Measurements from ENCODE around the gene PLB1.
"Not testable (repeated sequence)": the region's sequence is repeated elsewhere in the genome, so short reads cannot be mapped to it uniquely, and the experiment has no call there.

The PLB1 gene

DNA sequence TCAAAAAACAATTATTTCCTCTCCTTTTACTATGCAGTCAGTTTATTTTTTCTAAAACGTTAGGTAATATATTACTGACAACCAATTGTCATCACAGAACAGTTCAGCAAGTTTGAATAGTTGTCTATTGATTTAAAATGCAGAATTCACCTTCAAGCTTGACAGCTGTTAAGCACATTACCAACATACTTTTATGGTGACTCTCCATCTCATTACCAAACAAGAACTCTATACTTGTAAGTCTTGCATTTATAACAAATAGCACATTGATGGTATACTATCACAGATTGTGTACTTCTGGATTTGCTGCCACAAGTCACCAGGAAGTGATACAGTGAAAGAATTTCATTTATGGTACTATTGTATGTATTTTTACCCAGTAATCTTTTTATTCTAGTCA is 156.4 kb downstream of the PLB1 start:
- no peak for DNase-seq

- no peak for DNase-seq
Observed at GRCh38 chr2:28653892-28654662, 158.2 kb downstream of the PLB1 start.

DNA sequence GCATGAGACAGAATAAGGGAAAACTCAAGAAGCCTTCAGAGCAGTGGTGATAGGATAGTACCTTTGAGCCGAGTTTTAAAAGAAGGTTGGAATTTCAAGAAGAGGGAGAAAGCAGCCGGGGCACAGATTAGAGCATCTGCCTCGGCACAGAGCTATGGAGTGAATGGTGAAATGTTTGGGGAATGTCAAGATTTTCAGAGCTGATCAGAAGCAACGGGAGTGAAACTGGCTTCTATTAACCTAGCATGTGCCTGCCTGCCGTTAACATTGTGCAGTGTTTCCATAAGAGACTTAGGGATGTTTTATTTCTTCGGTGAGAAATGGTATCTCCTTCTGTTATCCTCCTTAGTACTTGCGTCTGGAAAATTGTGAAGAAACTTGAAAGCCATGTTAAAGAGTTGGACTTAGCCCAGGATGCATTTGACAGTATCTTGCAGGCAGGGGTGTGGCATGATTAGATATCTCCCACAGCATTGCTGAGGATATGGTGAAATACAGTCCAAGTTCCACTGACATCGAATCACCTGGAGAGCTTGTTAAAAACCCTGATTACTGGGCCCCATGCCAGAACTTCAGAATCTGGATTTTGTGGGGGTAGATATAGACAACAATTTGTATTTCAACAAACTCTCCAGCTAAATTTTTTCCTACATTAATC is 158.9 kb downstream of the PLB1 start:
- no peak for DNase-seq

GRCh38 chr2:28656937-28657615 is 161.2 kb downstream of the PLB1 start:
- no peak for DNase-seq

GRCh38 chr2:28658369-28658768 is 162.5 kb downstream of the PLB1 start:
- DNase-seq: no peak

DNA sequence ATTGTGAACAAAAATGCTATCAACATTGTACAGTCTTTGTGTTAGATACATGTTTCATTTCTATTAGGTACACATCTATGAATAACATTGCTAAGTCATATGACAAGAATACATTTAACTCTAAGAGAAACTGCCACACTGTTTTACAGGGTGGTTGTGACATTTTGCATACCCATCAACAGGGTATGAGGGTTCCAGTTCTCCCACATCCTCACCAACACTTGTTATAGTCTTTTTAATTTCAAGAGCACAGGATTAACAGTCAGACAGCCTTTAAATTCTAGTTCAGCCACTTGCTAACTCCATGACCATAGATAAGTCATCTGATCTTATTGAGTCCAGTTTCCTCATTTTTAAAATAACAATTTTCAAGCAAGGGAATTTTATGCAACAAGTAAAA is 163.3 kb downstream of the PLB1 start:
- DNase-seq: no peak

GRCh38 chr2:28661589-28662001 is 165.7 kb downstream of the PLB1 start:
- DNase-seq: no peak

DNA sequence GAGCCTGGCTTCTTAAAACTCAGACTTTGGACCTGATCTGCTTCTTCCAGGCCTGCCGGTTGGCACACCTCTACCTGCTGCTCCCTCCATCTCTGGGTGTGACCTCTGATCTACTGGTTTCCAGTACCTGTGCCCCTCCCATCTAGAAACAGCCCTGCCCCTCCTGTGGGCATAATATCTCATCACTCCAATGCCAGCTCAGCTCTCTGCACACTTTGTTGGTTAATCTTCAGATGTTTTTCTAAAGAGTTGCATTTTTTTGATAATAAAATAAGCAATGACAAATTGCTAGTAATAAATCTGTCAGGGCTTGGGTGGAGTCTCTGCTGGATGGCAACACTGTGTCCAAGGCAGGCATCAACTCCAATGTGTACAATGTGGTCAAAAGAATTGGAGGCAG is 166.2 kb downstream of the PLB1 start:
- no peak for DNase-seq

GRCh38 chr2:28662468-28663181 is 166.8 kb downstream of the PLB1 start:
- no peak for DNase-seq

GRCh38 chr2:28663359-28663758 is 167.5 kb downstream of the PLB1 start:
- no peak for DNase-seq

DNA sequence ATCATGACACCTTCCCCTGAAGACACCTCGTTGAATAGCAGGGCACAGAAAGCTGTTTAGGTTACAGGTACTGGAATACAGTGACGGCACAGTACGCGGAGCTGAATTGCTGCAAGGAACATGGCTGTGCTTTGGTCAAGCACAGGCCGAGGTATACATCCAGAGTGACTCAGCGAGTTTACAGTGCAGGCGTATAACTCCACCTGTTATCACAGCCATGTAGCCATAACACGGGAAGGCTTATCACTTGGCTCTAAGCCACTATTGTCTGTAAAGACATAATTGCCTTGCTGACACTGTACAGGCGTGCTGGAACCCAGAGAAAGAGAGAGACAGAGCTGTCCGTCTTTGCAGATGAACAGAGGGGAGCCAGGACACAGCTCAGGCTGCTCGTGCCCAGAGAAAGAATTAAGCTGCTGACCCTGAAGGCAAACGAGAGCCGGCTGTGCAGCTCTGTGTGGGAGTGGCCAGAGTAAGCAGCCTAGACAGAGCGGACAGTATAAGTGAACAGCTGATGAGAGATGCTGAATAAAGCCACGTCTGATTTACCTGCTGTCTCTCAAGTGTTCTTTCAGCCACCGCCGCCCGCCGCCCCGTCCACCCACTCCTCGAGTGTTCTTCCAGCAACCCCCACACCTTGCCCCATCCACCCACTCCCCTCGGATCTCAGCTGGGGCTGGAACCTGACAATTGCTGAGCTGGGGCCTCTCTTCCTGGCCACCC is 168.4 kb downstream of the PLB1 start:
- DNase-seq: no peak

GRCh38 chr2:28665041-28665704 is 169.3 kb downstream of the PLB1 start:
- no peak for DNase-seq

GRCh38 chr2:28665811-28666377 is 170.0 kb downstream of the PLB1 start:
- not testable (repeated sequence) for DNase-seq

- no peak for DNase-seq
Observed at GRCh38 chr2:28666496-28667184, 170.8 kb downstream of the PLB1 start.

- no peak for DNase-seq
Observed at GRCh38 chr2:28667261-28667660, 171.4 kb downstream of the PLB1 start.

DNA sequence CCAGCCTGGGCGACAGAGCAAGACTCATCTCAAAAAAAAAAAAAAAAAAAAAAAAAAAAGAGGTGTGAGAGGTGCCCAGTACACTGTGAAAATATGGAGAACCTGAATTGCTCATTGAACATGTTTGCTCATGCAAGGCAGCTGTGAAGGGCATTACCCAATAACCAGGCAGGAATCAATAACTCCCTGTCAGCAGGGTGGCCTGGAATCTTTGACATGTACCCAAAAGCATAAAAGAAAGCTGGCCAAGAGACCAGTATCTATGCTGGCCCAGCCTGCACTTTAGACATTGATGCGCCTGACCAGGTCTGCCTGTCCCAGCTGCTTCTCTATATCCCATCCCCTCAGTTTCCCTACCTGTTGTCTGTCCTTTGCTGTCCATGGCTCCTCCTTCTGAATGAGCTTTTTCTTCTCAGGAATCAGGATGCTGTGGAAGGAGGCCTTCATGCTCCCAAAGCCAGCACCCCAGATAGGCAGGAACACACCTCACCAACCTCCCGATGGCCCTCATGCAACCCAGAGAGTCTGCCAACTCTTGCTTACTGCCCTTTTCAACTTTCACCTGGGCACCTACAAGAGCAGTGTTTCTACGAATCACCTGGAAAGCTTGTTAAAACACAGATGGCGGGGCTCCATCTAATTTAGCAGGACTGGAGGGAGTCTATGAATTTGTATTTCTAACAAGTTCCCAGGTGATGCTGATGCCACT is 172.4 kb downstream of the PLB1 start:
- DNase-seq: no peak

DNA sequence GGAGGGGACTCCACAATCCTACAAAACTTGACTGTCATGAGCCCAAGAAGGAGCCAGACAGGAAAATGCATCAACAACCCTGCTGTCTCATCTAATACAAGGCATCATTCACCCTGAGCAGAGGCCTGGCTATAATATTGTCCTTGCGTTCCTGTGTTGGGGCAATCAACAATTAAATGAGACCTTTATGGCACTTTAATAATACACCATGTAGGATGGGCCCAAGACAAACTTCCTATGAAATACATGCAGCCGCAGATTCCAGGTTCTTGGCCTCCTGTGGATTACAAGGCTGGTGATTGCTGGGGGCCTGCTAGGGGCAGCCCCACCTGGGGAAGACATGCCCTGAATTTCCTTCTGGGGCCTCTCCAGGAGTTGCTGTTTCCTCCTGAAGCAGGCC is 173.0 kb downstream of the PLB1 start:
- DNase-seq: no peak

DNA sequence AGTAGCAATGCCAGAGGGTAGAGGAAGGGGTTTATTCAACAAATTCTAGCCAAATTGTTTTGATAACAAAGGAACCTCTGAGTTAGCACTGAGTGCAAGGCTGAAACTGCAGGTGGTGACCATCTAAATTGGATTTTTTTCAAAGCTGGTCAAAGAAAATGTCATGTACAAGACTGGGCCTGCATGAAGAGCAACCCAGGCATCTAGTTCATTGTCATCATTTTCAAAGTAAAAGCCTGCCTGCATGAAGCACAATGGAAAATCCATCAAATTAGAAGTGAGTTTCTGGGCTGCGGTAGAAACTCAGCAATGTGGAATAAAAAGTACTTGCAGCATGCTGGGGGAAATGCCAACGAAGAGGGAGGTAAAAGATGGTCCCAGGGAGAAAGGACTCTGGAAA is 175.0 kb downstream of the PLB1 start:
- DNase-seq: no peak

DNA sequence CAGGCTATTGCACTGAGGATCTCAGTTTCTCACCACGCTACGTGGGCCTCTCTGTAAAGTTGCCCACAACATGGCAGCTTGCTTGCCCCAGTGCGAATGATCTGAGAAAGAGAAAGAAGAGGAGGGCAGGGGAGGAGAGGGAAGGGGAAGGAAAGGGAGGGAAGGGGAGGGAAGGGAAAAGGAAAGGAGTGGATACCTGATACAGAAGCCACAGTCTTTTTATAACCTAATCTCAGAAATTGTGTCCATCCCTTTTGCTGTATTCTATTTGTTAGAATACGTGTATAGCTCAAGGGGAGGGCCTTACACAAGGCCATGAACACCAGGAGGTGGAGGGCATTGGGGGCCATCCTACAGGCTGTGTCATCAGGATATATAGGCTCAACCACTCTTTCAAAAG is 177.5 kb downstream of the PLB1 start:
- no peak for DNase-seq

DNA sequence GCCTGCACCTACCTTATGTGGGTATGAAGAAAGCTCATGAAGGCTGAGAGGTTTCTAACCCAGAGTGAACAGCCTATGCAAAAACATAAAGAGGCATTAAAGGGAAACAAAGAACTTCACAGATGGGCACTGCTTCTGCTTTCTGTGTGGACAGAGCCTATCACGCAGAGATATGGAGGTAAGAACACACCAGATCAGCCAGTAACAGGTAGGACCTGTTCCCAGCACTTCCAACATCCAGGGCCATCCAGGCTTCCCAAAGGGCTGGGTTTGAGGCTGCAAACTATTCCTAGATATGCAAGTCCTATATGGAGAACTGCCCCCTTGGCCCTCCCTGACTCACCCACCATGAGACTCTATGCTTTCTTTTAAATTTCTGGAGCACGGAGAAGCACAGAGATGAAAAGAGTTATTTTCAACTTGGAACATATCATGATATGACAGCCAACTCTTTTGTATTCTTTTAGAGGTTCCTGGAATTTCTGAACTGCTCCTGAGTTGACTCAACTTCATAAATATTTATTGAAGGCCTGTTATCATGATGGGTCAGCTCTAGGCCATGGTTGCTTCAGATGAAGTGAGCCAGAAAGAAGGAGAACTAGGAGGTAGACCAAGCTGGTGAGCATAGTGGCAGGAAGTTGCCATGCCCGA is 178.3 kb downstream of the PLB1 start:
- DNase-seq: no peak

Data from GDM1 (cell line).